GM13976 (cell line): Measurements from ENCODE around the gene HRH2.
"Not testable (repeated sequence)": the region's sequence is repeated elsewhere in the genome, so short reads cannot be mapped to it uniquely, and the experiment has no call there.

Experiments used
- DNase-seq: peaks from one replicate; pipeline ENCODE4 v3.0.0; 2012; ENCODE audit warnings: low spot score
- in situ Hi-C: fragments of 300-500 bp; cut with MboI; formaldehyde crosslinking; loops from one replicate; pipeline ENCODE4 v1.12.0; 2022; ENCODE audit warnings: low sequenced_read_pairs, mixed read lengths, inconsistent platforms; ENCODE audit not compliant: unreplicated experiment
- TF ChIP-seq, protein P1 (sequence below): IDR thresholded peaks from 2 replicates; pipeline ENCODE4 v1.5.1; 2012; ENCODE audit warnings: borderline replicate concordance, mild to moderate bottlenecking; ENCODE audit not compliant: insufficient read depth; ENCODE audit errors: extremely low read depth, missing control alignments, control extremely low read depth

HRH2 gene

DNA sequence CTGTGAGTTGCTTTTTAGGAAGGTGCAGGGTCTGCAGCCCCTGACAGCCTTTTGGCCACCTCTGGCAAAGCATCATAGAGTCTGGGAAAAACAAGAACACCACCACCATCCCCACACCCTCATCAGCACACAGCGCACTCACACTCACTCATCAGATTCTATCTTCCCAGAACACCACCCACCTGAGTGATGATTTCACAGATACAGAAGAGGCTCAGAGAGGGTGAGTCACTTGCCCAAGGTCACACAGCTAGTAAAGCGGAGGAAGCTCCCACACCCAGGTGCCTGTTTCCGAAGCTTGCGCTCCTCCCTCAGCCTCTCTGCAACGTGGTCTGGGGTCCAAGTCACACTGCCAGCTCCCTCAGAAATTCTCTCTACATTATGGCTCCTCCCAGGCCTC is 41.8 kb upstream of the HRH2 start:
- in situ Hi-C loops: no loop called here
- TF ChIP-seq, protein P1, sequence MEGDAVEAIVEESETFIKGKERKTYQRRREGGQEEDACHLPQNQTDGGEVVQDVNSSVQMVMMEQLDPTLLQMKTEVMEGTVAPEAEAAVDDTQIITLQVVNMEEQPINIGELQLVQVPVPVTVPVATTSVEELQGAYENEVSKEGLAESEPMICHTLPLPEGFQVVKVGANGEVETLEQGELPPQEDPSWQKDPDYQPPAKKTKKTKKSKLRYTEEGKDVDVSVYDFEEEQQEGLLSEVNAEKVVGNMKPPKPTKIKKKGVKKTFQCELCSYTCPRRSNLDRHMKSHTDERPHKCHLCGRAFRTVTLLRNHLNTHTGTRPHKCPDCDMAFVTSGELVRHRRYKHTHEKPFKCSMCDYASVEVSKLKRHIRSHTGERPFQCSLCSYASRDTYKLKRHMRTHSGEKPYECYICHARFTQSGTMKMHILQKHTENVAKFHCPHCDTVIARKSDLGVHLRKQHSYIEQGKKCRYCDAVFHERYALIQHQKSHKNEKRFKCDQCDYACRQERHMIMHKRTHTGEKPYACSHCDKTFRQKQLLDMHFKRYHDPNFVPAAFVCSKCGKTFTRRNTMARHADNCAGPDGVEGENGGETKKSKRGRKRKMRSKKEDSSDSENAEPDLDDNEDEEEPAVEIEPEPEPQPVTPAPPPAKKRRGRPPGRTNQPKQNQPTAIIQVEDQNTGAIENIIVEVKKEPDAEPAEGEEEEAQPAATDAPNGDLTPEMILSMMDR: no peak
- DNase-seq: no peak

DNA sequence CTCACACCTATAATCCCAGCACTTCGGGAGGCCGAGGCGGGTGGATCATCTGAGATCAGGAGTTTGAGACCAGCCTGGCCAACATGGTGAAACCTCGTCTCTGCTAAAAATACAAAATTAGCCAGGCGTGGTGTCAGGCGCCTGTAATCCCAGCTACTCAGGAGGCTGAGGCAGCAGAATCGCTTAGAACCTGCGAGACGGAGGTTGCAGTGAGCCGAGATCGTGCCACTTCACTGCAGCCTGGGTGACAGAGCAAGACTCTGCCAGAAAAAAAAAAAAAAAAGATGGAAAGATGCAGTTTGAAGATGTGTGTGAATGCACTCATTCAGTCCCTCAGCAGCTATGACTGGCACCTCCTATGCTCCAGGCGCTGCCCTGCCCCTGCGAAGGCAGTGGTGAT is 41.3 kb upstream of the HRH2 start:
- DNase-seq, in situ Hi-C loops: not testable (repeated sequence)

DNA sequence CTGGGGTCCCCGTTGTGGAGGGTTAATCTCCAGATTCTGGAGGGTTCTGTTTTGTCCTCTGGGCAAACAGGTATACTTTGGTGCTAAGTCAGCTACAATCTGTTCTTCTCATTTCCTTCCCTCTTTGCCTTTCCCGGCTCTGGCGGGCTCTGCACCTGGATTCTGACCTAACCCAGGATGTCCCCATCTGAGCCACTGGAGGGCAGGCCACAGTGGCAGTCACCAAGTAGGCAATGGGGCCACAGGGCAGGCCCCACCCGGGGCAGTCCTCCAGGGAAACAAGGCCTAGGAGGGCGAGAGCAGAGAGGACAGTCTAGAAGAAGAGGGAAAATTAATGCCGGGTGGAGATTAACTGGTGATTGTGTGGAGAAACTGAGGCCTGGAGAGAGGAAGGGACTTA is 40.4 kb upstream of the HRH2 start:
- no peak for DNase-seq
- in situ Hi-C loops: no loop called here
- TF ChIP-seq, protein P1: no peak

DNA sequence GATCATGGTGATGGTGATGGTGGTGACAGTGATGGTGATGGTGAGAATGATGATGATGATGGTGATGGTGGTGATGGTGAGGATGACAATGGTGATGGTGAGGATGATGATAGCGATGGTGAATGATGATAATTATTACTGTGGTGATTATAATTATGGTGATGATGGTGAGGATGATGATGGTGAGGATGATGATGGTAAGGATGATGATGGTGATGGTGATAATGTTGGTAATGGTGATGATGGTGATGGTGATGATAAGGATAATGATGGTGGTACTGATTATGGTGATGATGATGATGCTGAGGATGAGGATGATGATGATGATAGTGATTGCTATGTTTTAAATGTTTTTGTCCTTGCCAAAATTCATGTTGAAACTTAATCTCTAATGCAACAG is 37.3 kb upstream of the HRH2 start:
- in situ Hi-C loops: no loop called here
- TF ChIP-seq, protein P1: no peak
- no peak for DNase-seq

DNA sequence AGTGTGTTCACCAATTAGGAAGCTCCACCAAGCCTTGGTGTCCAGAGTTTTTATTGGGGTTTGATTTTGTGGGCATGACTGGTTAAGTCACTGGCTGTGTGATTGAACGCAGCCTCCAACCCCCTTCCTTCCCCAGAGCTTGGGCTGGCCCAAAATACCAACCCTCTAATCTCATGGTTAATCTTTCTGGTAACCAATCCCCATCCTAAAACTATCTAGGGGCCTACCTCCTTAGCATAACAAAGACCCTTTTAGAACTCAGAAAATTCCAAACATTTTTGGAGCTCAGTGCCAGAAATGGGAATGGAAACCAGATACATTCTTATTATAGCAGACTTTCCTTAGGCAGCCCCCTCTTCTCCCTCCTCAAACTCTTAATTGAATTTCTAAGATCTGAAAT is 35.9 kb upstream of the HRH2 start:
- DNase-seq: no peak
- in situ Hi-C loops: no loop called here
- TF ChIP-seq, protein P1: no peak

DNA sequence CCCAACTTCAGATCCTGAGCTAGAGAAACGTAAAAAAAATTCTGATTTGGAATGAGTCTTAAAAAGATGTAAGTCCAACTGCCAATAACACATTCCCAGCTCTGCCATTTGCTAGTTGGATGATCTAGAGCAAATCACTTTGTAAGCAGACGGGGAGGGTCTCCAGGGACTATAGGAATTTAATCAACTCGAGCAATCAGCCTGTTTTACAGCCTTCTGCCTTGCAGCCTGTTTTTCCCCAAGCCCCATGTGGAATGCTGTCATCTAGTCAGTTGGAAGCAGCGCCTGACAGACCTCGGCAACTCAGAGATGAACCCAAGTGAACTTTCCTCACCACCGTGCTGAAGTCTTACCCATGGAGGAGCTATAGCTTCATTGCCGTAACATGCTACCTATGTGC is 34.8 kb upstream of the HRH2 start:
- DNase-seq: no peak
- in situ Hi-C loops: no loop called here
- TF ChIP-seq, protein P1: no peak

DNA sequence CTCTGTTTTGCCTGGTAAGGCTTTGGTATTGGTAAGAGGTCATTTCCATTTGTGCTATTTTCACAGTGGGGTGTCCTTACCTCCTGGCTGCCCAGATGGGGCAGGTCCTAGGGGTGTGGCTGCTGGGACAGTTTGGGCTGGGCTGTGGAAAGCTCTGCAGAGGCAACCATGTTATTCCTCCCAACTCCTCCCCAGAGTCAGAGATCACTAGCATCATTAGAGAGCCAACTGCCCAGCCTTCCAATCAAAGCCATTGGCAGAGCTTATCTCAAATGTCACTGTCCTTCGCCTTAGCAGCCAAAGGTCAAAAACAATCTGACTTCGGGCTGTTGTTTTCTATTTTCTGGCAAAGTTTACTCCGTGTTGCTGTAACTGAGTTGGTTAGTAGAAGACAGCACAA is 33.6 kb upstream of the HRH2 start:
- in situ Hi-C loops: no loop called here
- no peak for DNase-seq
- TF ChIP-seq, protein P1: no peak
